B cell (primary cell): ENCODE data around the gene SLC4A4. TPM values are rescaled to one million over a fixed set of nuclear protein-coding genes. Genes with fewer than 3 reads are reported as not detected.

Experiments
- ATAC-seq: fragments of 200-7000 bp; cut with Tn5 transposase; one replicate; pipeline ENCODE4 v1.10.0; 2021; ENCODE audit warnings: low read depth, mild to moderate bottlenecking, moderate number of reproducible peaks, moderate library complexity
- CTCF ChIA-PET: fragments of 350-600 bp; sonication (Branson Sonifier 250); formaldehyde crosslinking; loops from one replicate; lab custom pipeline; 2021; ENCODE audit warnings: antibody characterized with exemption, inconsistent platforms; lab: Charles Lee
- POLR2A ChIA-PET: fragments of 350-600 bp; sonication (Branson Sonifier 250); formaldehyde crosslinking; loops from one replicate; lab custom pipeline; 2021; ENCODE audit warnings: antibody characterized with exemption; lab: Charles Lee
- DNase-seq: peaks from one replicate; pipeline ENCODE4 v3.0.0; 2013
- H2AFZ ChIP-seq: 2 replicates; pipeline ENCODE4 v1.6.1; 2012; ENCODE audit warnings: mild to moderate bottlenecking, low read depth, low read length; ENCODE audit not compliant: insufficient read depth, poor library complexity, severe bottlenecking
- H3K27ac ChIP-seq, 2 donors: 1 replicate in 1 of 2; 2 replicates in 1 of 2; pipeline ENCODE4 v1.5.1; 2012 to 2013; ENCODE audit warnings: low read length in 2 of 2, mild to moderate bottlenecking in 2 of 2, moderate library complexity in 1 of 2
- H3K27me3 ChIP-seq, 4 experiments: fragments of 200-600 bp in 1 of 4; sonication (generic) in 1 of 4; replicated peaks in 1 of 4; 1 replicate in 2 of 4; 2 replicates in 2 of 4; pipeline versions ENCODE4 v1.6.1 to v1.7.0; 2013 to 2016; ENCODE audit warnings: low read length in 3 of 4, mild to moderate bottlenecking in 2 of 4, mixed read lengths in 1 of 4, moderate library complexity in 1 of 4; ENCODE audit not compliant: insufficient read depth in 4 of 4, control insufficient read depth in 3 of 4; ENCODE audit errors: control extremely low read depth in 1 of 4
- H3K36me3 ChIP-seq, 2 experiments: replicated peaks in 1 of 2; 1 replicate in 1 of 2; 2 replicates in 1 of 2; pipeline versions ENCODE4 v1.6.1 to v1.7.1; 2013; ENCODE audit warnings: low read length in 1 of 2; ENCODE audit not compliant: insufficient read depth in 2 of 2, control insufficient read depth in 1 of 2; ENCODE audit errors: control extremely low read depth in 1 of 2, extremely low read depth in 1 of 2
- H3K4me1 ChIP-seq, 2 donors: fragments of 200-600 bp in 1 of 2; sonication (generic) in 1 of 2; 1 replicate in 1 of 2; 2 replicates in 1 of 2; pipeline versions ENCODE4 v1.5.1 to v1.6.1; 2013 to 2017; ENCODE audit warnings: low read length in 2 of 2; ENCODE audit not compliant: control insufficient read depth in 2 of 2, insufficient read depth in 2 of 2
- H3K4me2 ChIP-seq: replicated peaks from 2 replicates; pipeline ENCODE3; 2012; ENCODE audit warnings: mild to moderate bottlenecking, low read depth, low read length; ENCODE audit not compliant: poor library complexity, severe bottlenecking
- H3K4me3 ChIP-seq, 5 experiments: fragments of 200-600 bp in 1 of 5; sonication (generic) in 1 of 5; 1 replicate in 3 of 5; 2 replicates in 2 of 5; pipeline versions ENCODE4 v1.5.1 to v1.7.0; 2011 to 2016; ENCODE audit warnings: low read length in 4 of 5, mild to moderate bottlenecking in 4 of 5, low read depth in 2 of 5, control low read depth in 1 of 5, moderate library complexity in 1 of 5; ENCODE audit not compliant: insufficient read depth in 1 of 5; ENCODE audit errors: control extremely low read depth in 1 of 5, extremely low read depth in 1 of 5
- H3K79me2 ChIP-seq: fragments of 200-600 bp; sonication (generic); one replicate; pipeline ENCODE4 v1.6.0; 2016; ENCODE audit warnings: low read length; ENCODE audit not compliant: control insufficient read depth, insufficient read depth
- H3K9ac ChIP-seq: fragments of 200-600 bp; sonication (generic); 2 replicates; pipeline ENCODE4 v1.6.1; 2017; ENCODE audit warnings: mild to moderate bottlenecking, low read length, moderate library complexity
- H3K9me3 ChIP-seq, 3 donors: one replicate each; pipeline versions ENCODE4 v1.6.1 to v1.7.1; 2013; ENCODE audit warnings: low read length in 2 of 3; ENCODE audit not compliant: control insufficient read depth in 2 of 3, insufficient read depth in 1 of 3; ENCODE audit errors: control extremely low read depth in 1 of 3
- H4K20me1 ChIP-seq: 2 replicates; pipeline ENCODE4 v1.6.0; 2012; ENCODE audit warnings: mild to moderate bottlenecking, low read length; ENCODE audit not compliant: insufficient read depth, control insufficient read depth, poor library complexity, severe bottlenecking
- H3K27ac Mint-ChIP-seq: one replicate; pipeline ENCODE4 v1.8.0; 2021; ENCODE audit warnings: mixed read lengths
- H3K27me3 Mint-ChIP-seq: one replicate; pipeline ENCODE4 v1.8.0; 2021; ENCODE audit warnings: mixed read lengths
- H3K4me1 Mint-ChIP-seq: one replicate; pipeline ENCODE4 v1.8.0; 2021; ENCODE audit warnings: mixed read lengths
- H3K4me3 Mint-ChIP-seq: one replicate; pipeline ENCODE4 v1.8.0; 2021; ENCODE audit warnings: mixed read lengths
- H3K9me3 Mint-ChIP-seq: one replicate; pipeline ENCODE4 v1.8.0; 2022; ENCODE audit warnings: mixed read lengths; ENCODE audit not compliant: insufficient read depth
- CTCF ChIP-seq: fragments of 200-600 bp; IDR thresholded peaks from one replicate; pipeline ENCODE4 v1.8.0; 2022; ENCODE audit warnings: antibody characterized with exemption, mild to moderate bottlenecking
- EZH2 ChIP-seq: IDR thresholded peaks from 2 replicates; pipeline ENCODE4 v1.6.1; 2012; ENCODE audit warnings: borderline replicate concordance, low read depth, mild to moderate bottlenecking, moderate library complexity, low read length; ENCODE audit not compliant: insufficient read depth, poor library complexity, severe bottlenecking
- WGBS: methylation state at CpG from one replicate; pipeline ENCODE4 v1.1.5; 2013; ENCODE audit warnings: missing lambda C conversion rate; ENCODE audit not compliant: insufficient coverage; 5-methylcytosine and 5-hydroxymethylcytosine counted together
- intact Hi-C: fragments of 100-400 bp; cut with micrococcal nuclease; formaldehyde crosslinking; loops from one replicate; pipeline ENCODE4 v1.10.0; 2022
- polyA plus RNA-seq: library from polyadenylated mRNA; depleted of rRNA; stranded (reverse); fragments of >200 nt; gene quantifications from 2 replicates; pipeline ENCODE4 v1.2.3, GENCODE V29; 2012
- total RNA-seq, 2 donors: library from RNA; stranded (reverse); fragments of 120-200 nt in 1 of 2; gene quantifications; 1 replicate in 1 of 2; 2 replicates in 1 of 2; pipeline versions ENCODE4 v1.2.3 to v1.2.4, GENCODE V29; 2013 to 2022

Gene SLC4A4
- total and polyA plus RNA-seq, 2 donors (not counting 1 experiment from before 2014, with no cell fraction given) = not detected

- H3K4me3 Mint-ChIP-seq = no peak overlapping the region
- no peak for TF ChIP-seq CTCF
- no peak for TF ChIP-seq EZH2
- Histone ChIP-seq H3K36me3 (no peaks in the 10 kb centered on the region), H3K4me2 (no peak overlapping the region), H3K27ac (no peak overlapping the region), H3K9me3 (no peaks in the 10 kb centered on the region), H2AFZ (no peak overlapping the region), H3K4me3 (no peak overlapping the region), H4K20me1 (no peaks in the 10 kb centered on the region), H3K9ac (no peak overlapping the region), H3K4me1 (no peaks in the 10 kb centered on the region), H3K27me3 (no peaks in the 10 kb centered on the region), H3K79me2 (no peaks in the 10 kb centered on the region)
- no peaks in the 10 kb centered on the region for H3K9me3 Mint-ChIP-seq
- H3K4me1 Mint-ChIP-seq = no peaks in the 10 kb centered on the region
- DNase-seq = no peak
- ATAC-seq = no peak
- CTCF ChIA-PET = no interaction called here
- POLR2A ChIA-PET = no interaction called here
- H3K27me3 Mint-ChIP-seq = peaks cover 10% of the 10 kb centered on the region
- H3K27ac Mint-ChIP-seq = no peak overlapping the region
- WGBS = no CpG with 5 or more reads among the region's 1 CpG
- intact Hi-C loops = no loop called here
Observed at GRCh38 chr4:71290476-71290875, 48.3 kb upstream of the SLC4A4 start.

GRCh38 chr4:71292228-71292627 lies 46.6 kb upstream of the SLC4A4 start:
- Histone ChIP-seq H3K36me3 (no peaks in the 10 kb centered on the region), H3K79me2 (no peaks in the 10 kb centered on the region), H3K4me1 (no peaks in the 10 kb centered on the region), H3K4me3 (no peak overlapping the region), H2AFZ (no peak overlapping the region), H3K27me3 (no peaks in the 10 kb centered on the region), H3K27ac (no peak overlapping the region), H4K20me1 (no peaks in the 10 kb centered on the region), H3K9ac (no peak overlapping the region), H3K4me2 (no peak overlapping the region), H3K9me3 (no peaks in the 10 kb centered on the region)
- H3K4me3 Mint-ChIP-seq = no peak overlapping the region
- intact Hi-C loops = no loop called here
- ATAC-seq = no peak
- WGBS = no CpG with 5 or more reads among the region's 1 CpG
- no peaks in the 10 kb centered on the region for H3K4me1 Mint-ChIP-seq
- no peaks in the 10 kb centered on the region for H3K9me3 Mint-ChIP-seq
- no peak for DNase-seq
- H3K27me3 Mint-ChIP-seq = peaks cover 15% of the 10 kb centered on the region
- TF ChIP-seq CTCF (no peak), EZH2 (no peak)
- no peak overlapping the region for H3K27ac Mint-ChIP-seq
- CTCF ChIA-PET = no interaction called here
- POLR2A ChIA-PET = no interaction called here
